IMR-90 (cell line): ENCODE data around the gene PPAN. TPM values are rescaled to one million over a fixed set of nuclear protein-coding genes. Genes with fewer than 3 reads are reported as not detected.

Experiments
- ATAC-seq: fragments of 200-7000 bp; cut with Tn5 transposase; 2 replicates; pipeline ENCODE4 v1.9.1; 2020; ENCODE audit warnings: low read depth, mild to moderate bottlenecking, moderate library complexity
- BruUV-seq: library from RNA; stranded (reverse); fragments of 400-500 nt; replicated peaks from 2 replicates; lab custom pipeline; 2021; lab: Mats Ljungman, UMichigan
- CTCF ChIA-PET: fragments of 300-600 bp; formaldehyde crosslinking; extraction: SDS; loops from one replicate; lab custom pipeline; 2021; ENCODE audit warnings: antibody characterized with exemption; lab: Yijun Ruan, JAX
- POLR2A ChIA-PET: fragments of 300-600 bp; sonication (Branson Sonifier 250); formaldehyde crosslinking; loops from one replicate; lab custom pipeline; 2022; ENCODE audit warnings: antibody characterized with exemption; ENCODE audit not compliant: unreplicated experiment; lab: Charles Lee
- DNase-seq: peaks from one replicate; pipeline ENCODE4 v3.0.0; 2013
- H2AFZ ChIP-seq: replicated peaks from 2 replicates; pipeline ENCODE3; 2013; ENCODE audit warnings: low read length, mild to moderate bottlenecking; ENCODE audit not compliant: poor library complexity
- H2AK5ac ChIP-seq: 2 replicates; pipeline ENCODE4 v1.6.1; 2013; ENCODE audit warnings: low read depth, low read length, inconsistent platforms
- H2AK9ac ChIP-seq: replicated peaks from 2 replicates; pipeline ENCODE3; 2013; ENCODE audit warnings: mild to moderate bottlenecking, low read depth, low read length, moderate library complexity; ENCODE audit not compliant: poor library complexity
- H2BK120ac ChIP-seq: 2 replicates; pipeline ENCODE4 v1.6.1; 2013; ENCODE audit warnings: low read depth, low read length, inconsistent platforms
- H2BK15ac ChIP-seq: 3 replicates; pipeline ENCODE4 v1.6.1; 2013; ENCODE audit warnings: low read depth, low read length, inconsistent platforms
- H2BK20ac ChIP-seq: 2 replicates; pipeline ENCODE4 v1.6.1; 2013; ENCODE audit warnings: low read depth, mild to moderate bottlenecking, inconsistent platforms, low read length, moderate library complexity
- H2BK5ac ChIP-seq: 2 replicates; pipeline ENCODE4 v1.6.1; 2013; ENCODE audit warnings: mild to moderate bottlenecking, low read depth, low read length, inconsistent platforms; ENCODE audit not compliant: poor library complexity, severe bottlenecking
- H3K14ac ChIP-seq: replicated peaks from 2 replicates; pipeline ENCODE4 v1.6.1; 2013; ENCODE audit warnings: low read depth, low read length, inconsistent platforms
- H3K18ac ChIP-seq: 2 replicates; pipeline ENCODE4 v1.6.1; 2013; ENCODE audit warnings: low read depth, low read length, control low read depth
- H3K23ac ChIP-seq: 2 replicates; pipeline ENCODE4 v1.6.1; 2013; ENCODE audit warnings: low read depth, low read length, inconsistent platforms
- H3K27ac ChIP-seq: 2 replicates; pipeline ENCODE4 v1.5.1; 2013; ENCODE audit warnings: mild to moderate bottlenecking, control low read depth, low read length; ENCODE audit not compliant: insufficient read depth
- H3K27me3 ChIP-seq: 2 replicates; pipeline ENCODE4 v1.6.1; 2013; ENCODE audit warnings: low read length; ENCODE audit not compliant: control insufficient read depth, insufficient read depth
- H3K36me3 ChIP-seq: 2 replicates; pipeline ENCODE4 v1.6.1; 2013; ENCODE audit warnings: low read length, mixed read lengths; ENCODE audit not compliant: control insufficient read depth, insufficient read depth
- H3K4ac ChIP-seq: 2 replicates; pipeline ENCODE4 v1.6.1; 2013; ENCODE audit warnings: low read depth, low read length, inconsistent platforms
- H3K4me1 ChIP-seq: 2 replicates; pipeline ENCODE4 v1.6.1; 2013; ENCODE audit warnings: low read length, mixed read lengths; ENCODE audit not compliant: control insufficient read depth, insufficient read depth
- H3K4me2 ChIP-seq: 2 replicates; pipeline ENCODE4 v1.6.1; 2013; ENCODE audit warnings: low read depth, mild to moderate bottlenecking, control low read depth, low read length, moderate library complexity
- H3K4me3 ChIP-seq: 2 replicates; pipeline ENCODE4 v1.5.1; 2013; ENCODE audit warnings: low read depth, mild to moderate bottlenecking, control low read depth, low read length, moderate library complexity; ENCODE audit not compliant: insufficient read depth
- H3K56ac ChIP-seq: 2 replicates; pipeline ENCODE4 v1.6.1; 2013; ENCODE audit warnings: low read length, inconsistent platforms; ENCODE audit not compliant: insufficient read depth; ENCODE audit errors: extremely low read depth
- H3K79me1 ChIP-seq, 2 experiments: 2 replicates each; pipeline ENCODE4 v1.6.1; 2013; ENCODE audit warnings: low read length in 2 of 2, inconsistent platforms in 1 of 2, low read depth in 1 of 2
- H3K9ac ChIP-seq: 2 replicates; pipeline ENCODE4 v1.6.1; 2013; ENCODE audit warnings: low read depth, low read length, control low read depth
- H3K9me1 ChIP-seq: 2 replicates; pipeline ENCODE4 v1.6.1; 2013; ENCODE audit warnings: low read length, inconsistent platforms; ENCODE audit not compliant: insufficient read depth
- H3K9me3 ChIP-seq: 2 replicates; pipeline ENCODE4 v1.6.1; 2013; ENCODE audit warnings: low read length; ENCODE audit not compliant: control insufficient read depth, insufficient read depth
- H4K20me1 ChIP-seq: 2 replicates; pipeline ENCODE4 v1.6.1; 2013; ENCODE audit warnings: low read length, inconsistent platforms; ENCODE audit not compliant: insufficient read depth
- H4K5ac ChIP-seq: 2 replicates; pipeline ENCODE4 v1.6.1; 2013; ENCODE audit warnings: mild to moderate bottlenecking, low read depth, low read length, control low read depth
- H4K8ac ChIP-seq, 2 experiments: 2 replicates each; pipeline ENCODE4 v1.6.1; 2013; ENCODE audit warnings: low read depth in 2 of 2, low read length in 2 of 2, control low read depth in 1 of 2, inconsistent platforms in 1 of 2
- H4K91ac ChIP-seq: 2 replicates; pipeline ENCODE4 v1.6.1; 2013; ENCODE audit warnings: low read depth, low read length, inconsistent platforms; ENCODE audit not compliant: insufficient read depth
- BHLHE40 ChIP-seq: fragments of 150-350 bp; IDR thresholded peaks from 2 replicates; pipeline ENCODE4 v1.6.1; 2016; ENCODE audit warnings: mild to moderate bottlenecking, low read depth, low read length
- NFE2L2 ChIP-seq: fragments of 150-350 bp; IDR thresholded peaks from 2 replicates; pipeline ENCODE4 v1.6.1; 2016; ENCODE audit warnings: low read depth, mild to moderate bottlenecking, low read length
- POLR2A ChIP-seq: IDR thresholded peaks from 2 replicates; pipeline ENCODE4 v1.6.1; 2012; ENCODE audit warnings: mild to moderate bottlenecking, low read depth, low read length
- WGBS, 2 experiments: methylation state at CpG; one replicate each; pipeline versions ENCODE4 v1.1.5 to v1.1.7; 2013; ENCODE audit warnings: missing lambda C conversion rate in 2 of 2; ENCODE audit not compliant: insufficient read length in 1 of 2; ENCODE audit errors: extremely low coverage in 2 of 2; 5-methylcytosine and 5-hydroxymethylcytosine counted together
- dilution Hi-C: fragments of 300-500 bp; cut with HindIII; formaldehyde crosslinking; loops from one replicate; pipeline ENCODE4 v1.14.3; 2018; ENCODE audit warnings: low sequenced_read_pairs; ENCODE audit not compliant: unreplicated experiment
- in situ Hi-C: fragments of 300-500 bp; cut with MboI; formaldehyde crosslinking; loops from 3 replicates; pipeline ENCODE4 v1.14.3; 2019; ENCODE audit warnings: low sequenced_read_pairs, inconsistent platforms, mixed read lengths
- intact Hi-C: fragments of 100-400 bp; cut with micrococcal nuclease; formaldehyde crosslinking; loops from 2 replicates; pipeline ENCODE4 v1.10.0; 2022
- polyA plus RNA-seq, 3 experiments: library from polyadenylated mRNA; depleted of rRNA; stranded (reverse); fragments of >200 nt; gene quantifications; 2 replicates each; pipeline ENCODE4 v1.2.3, GENCODE V29; 2012; ENCODE audit warnings: low replicate concordance in 1 of 3
- total RNA-seq: library from RNA; depleted of rRNA; stranded (reverse); fragments of >200 nt; gene quantifications from 2 replicates; pipeline ENCODE4 v1.2.3, GENCODE V29; 2012
- TF ChIP-seq, protein P1 (sequence below): fragments of 150-350 bp; IDR thresholded peaks from 2 replicates; pipeline ENCODE4 v1.6.1; 2017; ENCODE audit warnings: mild to moderate bottlenecking, antibody characterized with exemption, low read length, low read depth

PPAN gene
- total and polyA plus RNA-seq, 2 of the 4 experiments (the other 2 are of a cell fraction) = 24.0 to 41.6 TPM

DNA sequence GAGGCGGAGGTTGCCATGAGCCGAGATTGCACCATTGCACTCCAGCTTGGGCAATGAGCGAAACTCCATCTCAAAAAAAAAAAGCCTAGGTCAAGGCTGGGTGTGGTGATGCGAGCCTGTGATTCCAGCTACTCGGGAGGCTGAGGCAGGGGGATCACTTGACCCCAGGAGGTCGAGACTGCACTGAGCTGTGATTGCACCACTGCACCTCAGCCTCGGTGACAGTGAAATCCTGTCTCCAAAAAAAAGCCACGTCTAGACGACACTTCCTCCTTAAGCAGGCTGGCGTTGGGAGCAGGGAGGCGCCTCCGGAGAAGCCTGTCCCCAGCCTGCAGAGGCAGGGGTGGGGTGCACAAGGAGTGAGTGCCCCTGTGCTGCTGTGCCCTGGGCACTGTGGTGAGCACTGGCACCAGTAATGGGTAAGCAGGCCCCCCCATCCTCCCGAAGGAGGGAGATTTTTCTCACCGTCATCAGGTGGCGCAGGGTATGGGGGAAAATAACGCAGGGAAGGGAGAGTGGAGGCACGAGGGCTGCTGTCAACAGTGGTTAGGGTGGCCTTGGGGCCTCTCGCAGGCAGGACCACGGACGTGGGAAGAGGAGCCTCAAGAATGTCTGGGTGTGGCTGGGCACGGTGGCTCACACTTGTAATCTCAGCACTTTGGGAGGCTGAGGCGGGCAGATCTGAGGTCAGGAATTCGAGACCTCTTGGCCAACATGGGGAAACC lies 6.0 kb downstream of the PPAN start:
- no peaks in the 10 kb centered on the region for H3K27me3 ChIP-seq
- peaks cover under 1% of the 10 kb centered on the region for H3K4me1 ChIP-seq
- no peak overlapping the region for H2BK120ac ChIP-seq
- in situ Hi-C loops (no loop called here), intact Hi-C loops (no loop called here), dilution Hi-C loops (no loop called here)
- H2BK15ac ChIP-seq = no peak overlapping the region
- no peak overlapping the region for H3K4ac ChIP-seq
- POLR2A ChIA-PET = interaction anchor here (0.5 to 0.6 kb wide), 2 partner anchors 9 to 30 kb away, joined by 3 to 4 read pairs; no protein-coding TSS in a partner anchor
- no peak overlapping the region for H3K14ac ChIP-seq
- H3K56ac ChIP-seq = no peak overlapping the region
- CTCF ChIA-PET = no interaction called here
- peaks cover 67% of the 10 kb centered on the region for H3K36me3 ChIP-seq
- no peak overlapping the region for H4K5ac ChIP-seq
- no peak overlapping the region for H3K23ac ChIP-seq
- no peak overlapping the region for H3K18ac ChIP-seq
- DNase-seq (no peak), ATAC-seq (no peak; the same call in 1 of the 2 replicates)
- H3K4me2 ChIP-seq = no peak overlapping the region
- peak overlapping the region; percentile 76 for H2AK9ac ChIP-seq
- H2AFZ ChIP-seq = peak overlapping the region; percentile 32
- no peaks in the 10 kb centered on the region for H3K9me1 ChIP-seq
- no peak overlapping the region for H3K9ac ChIP-seq
- peaks cover 18% of the 10 kb centered on the region for H4K20me1 ChIP-seq
- no peak overlapping the region for H2BK20ac ChIP-seq
- WGBS, 2 experiments = 60% methylated on average over 9 of the region's 23 CpGs; no CpG with 5 or more reads in 1 of the 2 experiments
- TF ChIP-seq, protein P1, sequence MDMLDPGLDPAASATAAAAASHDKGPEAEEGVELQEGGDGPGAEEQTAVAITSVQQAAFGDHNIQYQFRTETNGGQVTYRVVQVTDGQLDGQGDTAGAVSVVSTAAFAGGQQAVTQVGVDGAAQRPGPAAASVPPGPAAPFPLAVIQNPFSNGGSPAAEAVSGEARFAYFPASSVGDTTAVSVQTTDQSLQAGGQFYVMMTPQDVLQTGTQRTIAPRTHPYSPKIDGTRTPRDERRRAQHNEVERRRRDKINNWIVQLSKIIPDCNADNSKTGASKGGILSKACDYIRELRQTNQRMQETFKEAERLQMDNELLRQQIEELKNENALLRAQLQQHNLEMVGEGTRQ = no peak
- no peak for TF ChIP-seq BHLHE40
- TF ChIP-seq POLR2A = no peak
- no peak for TF ChIP-seq NFE2L2
- no peak overlapping the region for H3K4me3 ChIP-seq
- peaks cover 16 to 42% of the 10 kb centered on the region in 2 experiments for H3K79me1 ChIP-seq
- no peak overlapping the region for H4K91ac ChIP-seq
- H3K27ac ChIP-seq = no peak overlapping the region
- H2BK5ac ChIP-seq = peak overlapping the region; percentile 14
- H4K8ac ChIP-seq = peak overlapping the region in 1 of 2 experiments; percentile 33; a peak in 1 of 4 replicates
- no peak overlapping the region for H2AK5ac ChIP-seq
- BruUV-seq = no TSS peak
- no peaks in the 10 kb centered on the region for H3K9me3 ChIP-seq
